ENCODE data around the gene MRPL33. TPM values are rescaled to one million over a fixed set of nuclear protein-coding genes. Genes with fewer than 3 reads are reported as not detected.

MRPL33 gene
- total RNA-seq, 1 donor from 2014 or later: 54.6 TPM

DNA sequence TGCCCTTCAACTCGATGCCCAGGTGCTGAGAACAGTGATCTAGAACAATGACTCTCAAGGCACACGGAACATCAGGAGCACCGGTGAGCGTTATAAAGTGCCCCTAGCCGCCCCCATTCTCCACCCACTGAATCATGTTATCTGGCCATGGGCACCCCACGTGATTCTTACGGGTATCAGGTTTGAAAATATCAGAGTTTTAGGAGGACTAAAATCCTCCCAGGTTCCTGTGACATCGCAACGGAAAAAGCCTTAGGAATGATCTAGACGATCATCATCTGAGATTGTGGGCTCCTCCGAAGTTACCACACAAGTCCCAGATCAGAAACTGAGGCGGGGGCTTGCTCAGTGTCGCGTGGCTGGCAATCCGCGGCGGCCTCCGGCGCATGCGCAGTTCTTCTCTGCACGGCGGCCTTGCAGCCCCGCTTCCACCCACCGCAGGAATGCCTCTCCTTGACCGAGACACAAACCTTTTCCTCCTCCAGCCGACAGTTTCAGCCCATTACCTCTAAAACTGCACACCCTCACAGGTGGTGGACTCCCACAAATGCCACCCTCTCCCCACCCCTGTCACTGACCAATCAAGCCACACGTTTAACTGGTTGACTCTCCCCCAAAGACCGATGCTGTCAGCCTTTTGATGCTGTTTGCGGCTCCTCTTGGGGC lies 5.8 kb upstream of the MRPL33 start:
- Mint-ChIP-seq H3K27me3 (peaks cover 5% of the 10 kb centered on the region), H3K27ac (peak overlapping the region; percentile 84), H3K9me3 (no peaks in the 10 kb centered on the region), H3K4me3 (peak overlapping the region; percentile 37), H3K4me1 (ENCODE audit: unreplicated experiment) (no peaks in the 10 kb centered on the region), H3K36me3 (no peaks in the 10 kb centered on the region)
- DNase-seq (ENCODE audit: extremely low spot score, unreplicated experiment): no peak
- TF ChIP-seq, protein P1, sequence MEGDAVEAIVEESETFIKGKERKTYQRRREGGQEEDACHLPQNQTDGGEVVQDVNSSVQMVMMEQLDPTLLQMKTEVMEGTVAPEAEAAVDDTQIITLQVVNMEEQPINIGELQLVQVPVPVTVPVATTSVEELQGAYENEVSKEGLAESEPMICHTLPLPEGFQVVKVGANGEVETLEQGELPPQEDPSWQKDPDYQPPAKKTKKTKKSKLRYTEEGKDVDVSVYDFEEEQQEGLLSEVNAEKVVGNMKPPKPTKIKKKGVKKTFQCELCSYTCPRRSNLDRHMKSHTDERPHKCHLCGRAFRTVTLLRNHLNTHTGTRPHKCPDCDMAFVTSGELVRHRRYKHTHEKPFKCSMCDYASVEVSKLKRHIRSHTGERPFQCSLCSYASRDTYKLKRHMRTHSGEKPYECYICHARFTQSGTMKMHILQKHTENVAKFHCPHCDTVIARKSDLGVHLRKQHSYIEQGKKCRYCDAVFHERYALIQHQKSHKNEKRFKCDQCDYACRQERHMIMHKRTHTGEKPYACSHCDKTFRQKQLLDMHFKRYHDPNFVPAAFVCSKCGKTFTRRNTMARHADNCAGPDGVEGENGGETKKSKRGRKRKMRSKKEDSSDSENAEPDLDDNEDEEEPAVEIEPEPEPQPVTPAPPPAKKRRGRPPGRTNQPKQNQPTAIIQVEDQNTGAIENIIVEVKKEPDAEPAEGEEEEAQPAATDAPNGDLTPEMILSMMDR (conservative IDR thresholded peaks at IDR 0.05): no peak

DNA sequence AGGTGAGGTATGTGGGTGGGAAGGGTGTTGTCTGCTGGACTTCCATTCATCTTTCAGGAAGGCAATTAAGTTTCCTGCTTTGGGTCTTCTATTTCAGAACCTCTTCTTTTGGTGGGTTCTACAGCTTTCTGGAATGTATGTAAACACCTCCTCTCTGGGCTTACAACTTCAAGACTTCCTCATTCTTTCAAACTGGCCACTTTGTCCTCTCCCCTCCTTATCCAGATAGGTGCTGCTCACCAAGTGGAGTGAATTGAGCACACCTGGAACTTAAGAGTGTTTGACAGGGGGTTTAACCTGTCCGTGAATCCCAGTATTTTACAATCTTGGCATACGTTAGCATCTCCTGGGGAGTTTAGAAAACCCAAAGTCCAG lies 5.2 kb upstream of the MRPL33 start:
- Mint-ChIP-seq H3K36me3 (no peaks in the 10 kb centered on the region), H3K4me3 (peak overlapping the region; percentile 37), H3K27me3 (peaks cover 5% of the 10 kb centered on the region), H3K9me3 (no peaks in the 10 kb centered on the region), H3K27ac (peak overlapping the region; percentile 84), H3K4me1 (ENCODE audit: unreplicated experiment) (no peaks in the 10 kb centered on the region)
- no peak for DNase-seq (ENCODE audit: extremely low spot score, unreplicated experiment)
- TF ChIP-seq, protein P1 (conservative IDR thresholded peaks at IDR 0.05): no peak

DNA sequence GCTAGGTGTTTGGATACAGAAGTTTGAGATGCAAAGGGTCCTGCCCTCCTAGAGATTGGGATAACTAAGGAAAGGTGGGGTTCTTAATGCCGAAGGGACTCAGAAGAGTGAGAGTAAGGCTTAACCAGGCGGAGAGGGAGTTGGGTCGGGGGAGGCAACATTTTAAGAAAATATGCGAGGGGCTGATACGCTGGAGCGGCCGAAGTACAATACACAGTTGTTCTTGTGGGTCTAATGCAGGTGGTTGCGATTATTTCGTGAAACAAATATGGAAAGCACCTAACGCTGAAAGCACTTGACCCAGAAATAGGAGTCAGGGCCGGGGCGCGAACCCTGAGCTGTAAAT lies 344 bp upstream of the MRPL33 start:
- peak overlapping the region; percentile 98 for H3K27ac Mint-ChIP-seq
- TF ChIP-seq, protein P1 (conservative IDR thresholded peaks at IDR 0.05): no peak
- H3K4me3 Mint-ChIP-seq: peak overlapping the region; percentile 100
- no peaks in the 10 kb centered on the region for H3K9me3 Mint-ChIP-seq
- peaks cover 23% of the 10 kb centered on the region for H3K4me1 Mint-ChIP-seq (ENCODE audit: unreplicated experiment)
- peaks cover 7% of the 10 kb centered on the region for H3K36me3 Mint-ChIP-seq
- DNase-seq (ENCODE audit: extremely low spot score, unreplicated experiment): no peak
- peaks cover 5% of the 10 kb centered on the region for H3K27me3 Mint-ChIP-seq

DNA sequence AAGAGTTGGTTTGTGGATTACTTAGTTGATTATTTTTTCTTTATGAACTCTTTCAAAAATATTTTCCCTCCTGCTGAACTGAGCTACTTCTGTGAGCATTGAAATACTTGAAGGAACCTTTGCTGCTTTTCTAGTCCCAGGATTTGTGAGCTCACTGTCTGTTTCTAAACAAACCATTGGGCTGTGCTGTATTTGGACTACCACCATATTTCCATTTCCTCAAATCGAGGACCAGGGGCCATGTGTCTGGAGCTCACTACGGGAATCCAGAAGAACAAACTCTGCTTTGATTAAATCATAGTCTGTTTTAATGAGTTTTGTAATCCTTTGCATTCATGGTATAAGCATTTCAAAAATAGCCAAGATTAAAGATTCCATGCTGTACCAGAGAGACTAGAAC lies 1.3 kb downstream of the MRPL33 start:
- Mint-ChIP-seq H3K4me1 (ENCODE audit: unreplicated experiment) (peaks cover 23% of the 10 kb centered on the region), H3K27ac (no peak overlapping the region), H3K36me3 (peaks cover 9% of the 10 kb centered on the region), H3K27me3 (peaks cover 2% of the 10 kb centered on the region), H3K9me3 (no peaks in the 10 kb centered on the region), H3K4me3 (peak overlapping the region; percentile 100)
- TF ChIP-seq, protein P1 (conservative IDR thresholded peaks at IDR 0.05): no peak
- no peak for DNase-seq (ENCODE audit: extremely low spot score, unreplicated experiment)

DNA sequence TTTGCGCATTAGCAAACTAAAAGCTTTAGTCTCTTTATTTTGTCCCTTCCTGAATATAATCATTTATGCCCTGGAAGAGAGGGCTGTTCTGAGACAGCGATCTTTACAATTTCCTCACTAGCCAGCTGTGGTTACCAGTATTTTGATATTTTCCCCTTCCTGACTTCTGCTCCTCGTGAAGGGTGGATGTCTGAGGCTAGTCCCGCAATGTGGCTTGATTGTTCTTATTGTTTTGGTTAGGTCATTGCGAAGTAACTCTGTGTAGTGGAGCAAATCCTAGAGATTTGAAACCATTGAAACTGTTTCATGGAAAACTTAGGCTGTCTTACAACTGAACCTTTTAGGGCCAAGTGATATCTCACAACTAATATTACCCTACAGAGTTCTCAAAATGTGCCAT lies 2.4 kb downstream of the MRPL33 start:
- DNase-seq (ENCODE audit: extremely low spot score, unreplicated experiment): no peak
- H3K4me3 Mint-ChIP-seq: peak overlapping the region; percentile 67
- H3K27me3 Mint-ChIP-seq: no peaks in the 10 kb centered on the region
- peaks cover 15% of the 10 kb centered on the region for H3K36me3 Mint-ChIP-seq
- peaks cover 28% of the 10 kb centered on the region for H3K4me1 Mint-ChIP-seq (ENCODE audit: unreplicated experiment)
- no peak overlapping the region for H3K27ac Mint-ChIP-seq
- H3K9me3 Mint-ChIP-seq: no peaks in the 10 kb centered on the region
- TF ChIP-seq, protein P1 (conservative IDR thresholded peaks at IDR 0.05): no peak

DNA sequence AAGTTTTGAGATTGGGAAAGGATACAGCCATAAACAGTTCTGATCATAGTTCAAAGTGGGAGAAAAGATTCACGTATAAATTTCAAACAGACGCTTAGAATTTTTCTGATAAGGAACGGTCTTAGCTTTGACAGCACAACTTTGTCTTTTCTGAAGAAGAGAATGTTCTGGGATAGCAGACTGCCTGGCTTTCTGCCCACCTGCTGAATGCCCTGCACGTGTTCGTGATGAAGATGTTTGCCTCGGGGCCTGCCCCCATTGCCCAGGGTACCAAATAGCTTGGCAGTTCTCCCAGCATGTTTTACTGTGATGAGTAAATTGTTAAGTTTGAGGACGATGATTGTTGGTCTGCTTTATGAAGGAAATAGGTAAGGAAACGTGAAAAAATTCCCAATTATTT lies 4.6 kb downstream of the MRPL33 start:
- no peak overlapping the region for H3K4me3 Mint-ChIP-seq

More for the DNA sequence above, 4.6 kb downstream of the MRPL33 start:
- DNase-seq (ENCODE audit: extremely low spot score, unreplicated experiment): no peak
- no peaks in the 10 kb centered on the region for H3K27me3 Mint-ChIP-seq
- TF ChIP-seq, protein P1 (conservative IDR thresholded peaks at IDR 0.05): no peak
- H3K9me3 Mint-ChIP-seq: no peaks in the 10 kb centered on the region
- H3K4me1 Mint-ChIP-seq (ENCODE audit: unreplicated experiment): peaks cover 28% of the 10 kb centered on the region
- no peak overlapping the region for H3K27ac Mint-ChIP-seq
- H3K36me3 Mint-ChIP-seq: peaks cover 24% of the 10 kb centered on the region
